GM21737 (cell line): ENCODE data around the gene USP48.

Experiments used
- ATAC-seq: cut with Tn5 transposase; IDR thresholded peaks from one replicate; pipeline ENCODE4 v1.9.1; 2021; ENCODE audit warnings: mild to moderate bottlenecking, moderate library complexity; ENCODE audit not compliant: unreplicated experiment

USP48 gene

GRCh38 chr1:21749859-21750468, 33.0 kb downstream of the USP48 start:
- ATAC-seq = no peak

GRCh38 chr1:21749109-21749508, 33.8 kb downstream of the USP48 start:
- ATAC-seq = no peak

- no peak for ATAC-seq
These were observed 39.5 kb downstream of the USP48 start for GRCh38 chr1:21743476-21743875.

GRCh38 chr1:21742578-21742977, 40.4 kb downstream of the USP48 start:
- ATAC-seq = no peak

GRCh38 chr1:21741206-21741605, 41.7 kb downstream of the USP48 start:
- no peak for ATAC-seq

GRCh38 chr1:21736876-21737275, 46.1 kb downstream of the USP48 start:
- no peak for ATAC-seq

GRCh38 chr1:21736011-21736410, 46.9 kb downstream of the USP48 start:
- ATAC-seq = no peak

GRCh38 chr1:21734526-21734925, 48.4 kb downstream of the USP48 start:
- no peak for ATAC-seq

- no peak for ATAC-seq
These were observed 50.3 kb downstream of the USP48 start for GRCh38 chr1:21732664-21733063.

- no peak for ATAC-seq
These were observed 57.1 kb downstream of the USP48 start for GRCh38 chr1:21725748-21726392.

GRCh38 chr1:21724570-21724969, 58.4 kb downstream of the USP48 start:
- no peak for ATAC-seq

GRCh38 chr1:21724098-21724497, 58.9 kb downstream of the USP48 start:
- ATAC-seq = no peak

GRCh38 chr1:21721295-21721985, 61.5 kb downstream of the USP48 start:
- ATAC-seq = no peak

GRCh38 chr1:21716169-21716568, 66.8 kb downstream of the USP48 start:
- ATAC-seq = no peak

GRCh38 chr1:21707891-21708290, 75.1 kb downstream of the USP48 start:
- ATAC-seq = no peak

GRCh38 chr1:21707086-21707840, 75.7 kb downstream of the USP48 start:
- ATAC-seq = no peak

GRCh38 chr1:21706151-21706835, 76.7 kb downstream of the USP48 start:
- ATAC-seq = no peak

GRCh38 chr1:21705303-21705980, 77.5 kb downstream of the USP48 start:
- no peak for ATAC-seq

- ATAC-seq = no peak
These were observed 78.8 kb downstream of the USP48 start for GRCh38 chr1:21704145-21704544.

- no peak for ATAC-seq
These were observed 79.5 kb downstream of the USP48 start for GRCh38 chr1:21703318-21703963.
